Esophagus muscularis mucosa (tissue), 4 donors: Measurements from ENCODE around the gene GPS1. TPM values are rescaled to one million over a fixed set of nuclear protein-coding genes. Genes with fewer than 3 reads are reported as not detected.

ENCODE experiments used
- DNase-seq: peaks from one replicate; pipeline ENCODE4 v3.0.0-alpha.2; 2017; ENCODE audit errors: extremely low spot score
- H3K27ac ChIP-seq, 4 donors: fragments of 200-600 bp; sonication (generic); replicated peaks in 1 of 4; 1 replicate in 3 of 4; 2 replicates in 1 of 4; pipeline ENCODE4 v1.5.1; 2016 to 2019; ENCODE audit warnings: mild to moderate bottlenecking in 1 of 4
- H3K27me3 ChIP-seq, 4 donors: fragments of 200-600 bp; sonication (generic); one replicate each; pipeline versions ENCODE4 v1.5.1 to v1.6.0; 2016 to 2019
- H3K36me3 ChIP-seq, 4 donors: fragments of 200-600 bp; sonication (generic); one replicate each; pipeline ENCODE4 v1.5.1; 2016 to 2019
- H3K4me1 ChIP-seq, 4 donors: fragments of 200-600 bp; sonication (generic); one replicate each; pipeline ENCODE4 v1.5.1; 2016 to 2019
- H3K4me3 ChIP-seq, 4 donors: fragments of 200-600 bp; sonication (generic); 1 replicate in 2 of 4; 2 replicates in 2 of 4; pipeline ENCODE4 v1.5.1; 2016 to 2019; ENCODE audit warnings: mild to moderate bottlenecking in 4 of 4, moderate library complexity in 1 of 4
- H3K9me3 ChIP-seq, 4 donors: fragments of 200-600 bp; sonication (generic); 1 replicate in 3 of 4; 2 replicates in 1 of 4; pipeline ENCODE4 v1.5.1; 2016 to 2019
- EP300 ChIP-seq: sonication (generic); formaldehyde crosslinking; IDR thresholded peaks from one replicate; pipeline ENCODE4 v1.6.1; 2017; ENCODE audit warnings: antibody characterized with exemption
- POLR2A ChIP-seq: fragments of 450-650 bp; IDR thresholded peaks from one replicate; pipeline ENCODE4 v1.6.1; 2017; ENCODE audit warnings: antibody characterized with exemption, moderate library complexity, mild to moderate bottlenecking, low read depth
- POLR2AphosphoS5 ChIP-seq, 2 donors: sonication (generic); formaldehyde crosslinking; IDR thresholded peaks; one replicate each; pipeline ENCODE4 v1.6.1; 2017; ENCODE audit warnings: antibody characterized with exemption in 2 of 2
- WGBS: methylation state at CpG from one replicate; pipeline ENCODE4 v1.1.5; 2018; 5-methylcytosine and 5-hydroxymethylcytosine counted together
- intact Hi-C: fragments of 100-400 bp; cut with DNase I; formaldehyde crosslinking; loops from one replicate; pipeline ENCODE4 v1.15.1; 2023
- total RNA-seq, 4 donors: library from RNA; depleted of rRNA; stranded (reverse); fragments of >200 nt; gene quantifications; one replicate each; pipeline versions ENCODE4 v1.1.0 to v1.2.1, GENCODE V29; 2016
- TF ChIP-seq, protein P1 (sequence below), 3 experiments: fragments of 200-600 bp in 2 of 3; fragments of 450-650 bp in 1 of 3; sonication (generic) in 2 of 3; IDR thresholded peaks; one replicate each; pipeline ENCODE4 v1.5.1; 2017 to 2019; ENCODE audit warnings: antibody characterized with exemption in 3 of 3, mild to moderate bottlenecking in 2 of 3, moderate library complexity in 1 of 3

GPS1 gene
- total RNA-seq, 4 donors from 2014 or later, result 64.4 to 108 (median 85.4) TPM

DNA sequence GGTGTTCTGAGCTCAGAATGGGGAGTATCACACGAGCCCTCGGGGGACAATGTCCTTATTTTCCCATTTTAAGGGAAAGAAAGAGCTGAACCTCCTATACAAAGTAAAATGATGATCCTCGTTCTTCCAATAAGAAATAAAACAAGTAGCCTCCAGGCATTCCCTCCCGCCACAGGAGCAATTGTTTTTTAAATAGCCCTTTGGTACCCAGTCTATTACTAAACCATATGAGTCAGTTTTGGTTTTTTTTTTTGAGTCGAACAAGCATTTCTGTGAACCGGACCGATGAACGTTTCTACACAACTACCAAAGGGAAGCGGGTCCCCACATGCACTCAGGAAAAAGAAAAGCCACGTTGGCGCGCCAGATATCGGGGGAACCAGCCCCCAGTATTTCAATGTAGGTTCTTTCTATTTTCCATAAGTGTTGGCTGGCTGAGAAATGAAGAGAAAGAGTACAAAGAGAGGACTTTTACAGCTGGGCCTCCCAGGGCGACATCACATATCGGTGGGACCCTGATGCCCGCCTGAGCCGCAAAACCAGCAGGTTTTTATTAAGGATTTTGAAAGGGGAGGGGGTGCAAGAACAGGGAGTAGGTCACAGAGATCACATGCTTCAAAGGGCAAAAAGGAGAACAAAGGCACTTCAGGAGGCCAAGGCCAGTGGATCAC is 10.4 kb upstream of the GPS1 start:
- no peak overlapping the region for H3K4me3 ChIP-seq
- H3K4me1 ChIP-seq, result peaks cover 9 to 15% (median 13%) of the 10 kb centered on the region in 4 donors
- H3K27ac ChIP-seq, result no peak overlapping the region
- H3K9me3 ChIP-seq, result no peaks in the 10 kb centered on the region
- no peak for DNase-seq
- 87% methylated on average over 17 of the region's 17 CpGs for WGBS
- no peaks in the 10 kb centered on the region for H3K36me3 ChIP-seq
- intact Hi-C loops, result no loop called here
- TF ChIP-seq EP300 (no peak), POLR2A (no peak)
- TF ChIP-seq, protein P1, sequence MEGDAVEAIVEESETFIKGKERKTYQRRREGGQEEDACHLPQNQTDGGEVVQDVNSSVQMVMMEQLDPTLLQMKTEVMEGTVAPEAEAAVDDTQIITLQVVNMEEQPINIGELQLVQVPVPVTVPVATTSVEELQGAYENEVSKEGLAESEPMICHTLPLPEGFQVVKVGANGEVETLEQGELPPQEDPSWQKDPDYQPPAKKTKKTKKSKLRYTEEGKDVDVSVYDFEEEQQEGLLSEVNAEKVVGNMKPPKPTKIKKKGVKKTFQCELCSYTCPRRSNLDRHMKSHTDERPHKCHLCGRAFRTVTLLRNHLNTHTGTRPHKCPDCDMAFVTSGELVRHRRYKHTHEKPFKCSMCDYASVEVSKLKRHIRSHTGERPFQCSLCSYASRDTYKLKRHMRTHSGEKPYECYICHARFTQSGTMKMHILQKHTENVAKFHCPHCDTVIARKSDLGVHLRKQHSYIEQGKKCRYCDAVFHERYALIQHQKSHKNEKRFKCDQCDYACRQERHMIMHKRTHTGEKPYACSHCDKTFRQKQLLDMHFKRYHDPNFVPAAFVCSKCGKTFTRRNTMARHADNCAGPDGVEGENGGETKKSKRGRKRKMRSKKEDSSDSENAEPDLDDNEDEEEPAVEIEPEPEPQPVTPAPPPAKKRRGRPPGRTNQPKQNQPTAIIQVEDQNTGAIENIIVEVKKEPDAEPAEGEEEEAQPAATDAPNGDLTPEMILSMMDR (IDR thresholded peaks at IDR 0.05), result no peak
- no peaks in the 10 kb centered on the region for H3K27me3 ChIP-seq

DNA sequence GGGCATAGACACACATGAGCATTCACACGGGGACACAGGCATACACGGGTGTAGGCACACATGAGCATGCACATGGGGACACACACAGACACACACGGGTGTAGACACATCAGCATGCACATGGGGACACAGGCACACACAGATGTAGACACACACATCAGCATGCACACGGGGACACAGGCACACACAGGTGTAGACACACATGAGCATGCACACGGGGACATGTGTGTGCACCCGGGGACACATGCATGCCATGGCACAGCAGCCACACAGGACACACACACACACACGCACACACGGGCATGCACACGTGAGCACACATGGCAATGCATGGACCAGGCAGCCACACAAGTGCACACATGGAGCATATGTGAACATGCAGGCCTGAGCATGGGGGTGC is 9.0 kb upstream of the GPS1 start:
- Histone ChIP-seq H3K27ac (no peak overlapping the region), H3K9me3 (no peaks in the 10 kb centered on the region), H3K4me3 (no peak overlapping the region), H3K36me3 (peaks cover 6 to 11% (median 10%) of the 10 kb centered on the region in 4 donors), H3K4me1 (peaks cover 4 to 8% (median 6%) of the 10 kb centered on the region in 4 donors), H3K27me3 (no peaks in the 10 kb centered on the region)
- intact Hi-C loops, result no loop called here
- no peak for TF ChIP-seq POLR2AphosphoS5 (IDR thresholded peaks at IDR 0.05)
- TF ChIP-seq, protein P1 (IDR thresholded peaks at IDR 0.05), result no peak
- no peak for TF ChIP-seq EP300
- TF ChIP-seq POLR2A, result no peak
- WGBS, result 97% methylated on average over 5 of the region's 9 CpGs
- no peak for DNase-seq

DNA sequence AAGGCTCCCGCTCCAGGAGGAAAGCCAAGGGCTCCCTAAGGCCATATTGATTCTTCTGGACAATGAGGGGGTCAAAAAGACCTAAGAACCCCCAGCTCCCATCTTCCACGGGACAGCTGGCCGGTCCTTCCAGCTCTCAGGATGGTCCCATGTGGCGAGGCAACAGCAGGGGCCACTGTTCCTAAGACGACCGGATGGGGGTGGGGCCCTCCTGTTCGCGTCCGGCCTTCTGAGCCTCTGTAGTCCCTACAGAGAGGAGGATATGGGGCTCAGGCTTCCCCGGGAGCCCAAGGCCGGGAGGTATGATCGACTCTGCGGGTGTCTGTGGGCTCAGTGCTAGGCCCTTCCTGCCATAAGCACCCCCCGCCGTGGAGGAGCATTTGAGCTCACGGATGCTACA is 8.2 kb upstream of the GPS1 start:
- H3K27me3 ChIP-seq, result no peaks in the 10 kb centered on the region
- H3K4me3 ChIP-seq, result no peak overlapping the region
- 72% methylated on average over 12 of the region's 16 CpGs for WGBS
- H3K36me3 ChIP-seq, result peaks cover 11 to 20% (median 18%) of the 10 kb centered on the region in 4 donors
- TF ChIP-seq, protein P1 (IDR thresholded peaks at IDR 0.05), result no peak
- no peak for TF ChIP-seq EP300
- no peak for TF ChIP-seq POLR2AphosphoS5 (IDR thresholded peaks at IDR 0.05)
- TF ChIP-seq POLR2A, result no peak
- no peaks in the 10 kb centered on the region for H3K9me3 ChIP-seq
- H3K4me1 ChIP-seq, result no peaks in the 10 kb centered on the region
- intact Hi-C loops, result no loop called here
- no peak overlapping the region for H3K27ac ChIP-seq
- DNase-seq, result no peak

DNA sequence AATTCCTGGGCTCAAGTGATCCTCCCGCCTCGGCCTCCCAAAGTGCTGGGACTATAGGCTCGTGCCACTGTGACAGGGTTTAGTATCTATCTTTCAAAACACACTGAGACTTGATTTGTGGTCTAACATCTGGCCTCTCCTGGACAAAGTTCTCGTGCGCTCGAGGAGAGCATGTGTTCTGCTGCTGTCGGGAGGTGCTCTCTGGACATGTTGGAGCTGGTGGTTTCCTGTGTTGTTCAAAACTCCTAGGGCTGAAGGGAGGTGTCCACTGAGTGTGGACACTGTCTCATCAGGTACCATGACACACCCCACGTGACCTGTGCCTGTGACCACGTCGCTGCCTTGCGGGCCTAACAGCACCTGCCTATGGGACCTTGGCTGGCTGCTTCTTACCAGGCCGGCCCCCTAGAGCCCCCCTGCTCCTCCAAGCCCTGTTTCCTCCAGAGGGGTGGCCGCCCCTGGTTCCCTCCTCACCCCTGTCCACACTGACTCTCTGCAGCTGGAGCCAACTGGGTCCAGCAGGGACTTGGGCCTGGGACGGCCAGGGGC is 5.7 kb upstream of the GPS1 start:
- H3K36me3 ChIP-seq, result peaks cover 11 to 40% (median 35%) of the 10 kb centered on the region in 4 donors
- no peaks in the 10 kb centered on the region for H3K9me3 ChIP-seq
- TF ChIP-seq, protein P1 (IDR thresholded peaks at IDR 0.05), result no peak
- TF ChIP-seq EP300 (no peak), POLR2AphosphoS5 (IDR thresholded peaks at IDR 0.05) (no peak), POLR2A (no peak)
- WGBS, result 73% methylated on average over 9 of the region's 14 CpGs
- H3K4me3 ChIP-seq, result no peak overlapping the region
- peaks cover 10 to 24% (median 20%) of the 10 kb centered on the region in 4 donors for H3K4me1 ChIP-seq
- no peak overlapping the region for H3K27ac ChIP-seq
- DNase-seq, result no peak
- intact Hi-C loops, result no loop called here
- no peaks in the 10 kb centered on the region for H3K27me3 ChIP-seq

DNA sequence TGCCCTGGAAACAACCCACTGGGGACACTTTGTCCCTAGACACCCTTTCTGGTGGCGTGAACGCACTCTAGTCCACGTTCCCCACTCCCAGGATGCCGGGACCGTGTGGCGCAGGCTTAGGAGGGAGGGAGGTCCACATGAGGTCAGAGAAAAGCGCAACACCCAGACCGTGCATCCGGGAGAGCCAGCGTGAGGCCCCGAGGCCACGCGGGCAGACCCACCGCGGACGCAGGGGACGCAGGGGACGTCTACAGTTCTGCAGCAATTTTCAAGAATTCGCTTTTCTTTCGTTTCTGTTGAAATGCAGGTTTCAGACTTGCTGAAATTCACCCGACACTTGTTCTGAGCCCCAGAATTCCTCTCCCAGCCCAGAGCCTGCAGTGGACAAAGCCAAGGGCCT is 4.8 kb upstream of the GPS1 start:
- no peak overlapping the region for H3K4me3 ChIP-seq
- H3K4me1 ChIP-seq, result peaks cover 10 to 27% (median 22%) of the 10 kb centered on the region in 4 donors
- H3K27me3 ChIP-seq, result no peaks in the 10 kb centered on the region
- TF ChIP-seq EP300, result no peak
- TF ChIP-seq POLR2A, result no peak
- TF ChIP-seq POLR2AphosphoS5 (IDR thresholded peaks at IDR 0.05), result no peak
- H3K27ac ChIP-seq, result no peak overlapping the region
- intact Hi-C loops, result no loop called here
- no peaks in the 10 kb centered on the region for H3K9me3 ChIP-seq
- DNase-seq, result no peak
- 87% methylated on average over 21 of the region's 21 CpGs for WGBS
- H3K36me3 ChIP-seq, result peaks cover 11 to 40% (median 35%) of the 10 kb centered on the region in 4 donors
